Measurements from ENCODE around the gene PINLYP.

PINLYP gene

GRCh38 chr19:43560687-43561086 lies 14.9 kb upstream of the PINLYP start:
- no peak for DNase-seq (ENCODE audit: low read depth)
- TF ChIP-seq CTCF (IDR thresholded peaks at IDR 0.05; ENCODE audit: control insufficient read depth, extremely low read depth, insufficient read depth), result no peak

DNA sequence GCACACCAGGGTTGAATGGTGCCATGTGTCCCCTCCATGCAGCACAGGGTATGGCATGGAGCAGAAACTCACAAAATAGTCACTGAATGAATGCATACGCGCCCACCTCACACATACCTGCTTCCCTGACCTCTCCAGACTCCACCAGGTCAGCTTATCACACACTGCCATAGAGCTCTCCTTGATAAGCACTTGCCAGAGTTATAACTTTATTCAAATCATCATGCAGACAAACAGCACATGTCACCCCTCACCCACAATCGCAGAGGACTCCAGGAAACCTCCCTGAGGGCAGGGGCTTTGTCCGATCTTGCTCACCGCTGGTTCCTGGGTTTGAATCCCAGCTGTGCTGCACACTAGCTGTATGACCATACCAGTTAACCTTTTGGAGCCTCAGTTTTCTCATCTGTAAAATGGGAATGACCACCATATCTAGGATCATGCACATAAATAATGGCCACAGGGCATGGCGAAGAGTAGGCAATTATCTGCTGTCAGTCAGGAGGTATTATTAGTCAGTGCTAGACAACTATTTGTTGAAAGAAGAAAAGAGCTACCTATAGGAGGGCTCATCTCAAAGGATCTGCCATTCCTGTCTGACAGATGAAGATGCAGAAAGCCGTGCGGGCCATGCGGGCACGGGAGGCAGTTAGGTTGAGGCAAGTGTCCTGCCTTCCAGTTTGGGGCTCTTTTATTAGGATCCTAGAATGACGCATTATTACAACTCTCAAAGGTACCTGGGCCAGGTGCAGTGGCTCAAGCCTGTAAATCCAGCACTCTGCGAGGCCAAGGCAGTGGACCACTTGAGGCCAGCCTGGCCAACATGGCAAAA lies 14.2 kb upstream of the PINLYP start:
- TF ChIP-seq CTCF (IDR thresholded peaks at IDR 0.05; ENCODE audit: control insufficient read depth, extremely low read depth, insufficient read depth), result no peak
- DNase-seq (ENCODE audit: low read depth), result no peak
- H3K4me3 ChIP-seq (ENCODE audit: low read depth, low read length), result no peak overlapping the region

More at GRCh38 chr19:43560687-43561086, 14.9 kb upstream of the PINLYP start:
- H3K4me3 ChIP-seq (ENCODE audit: low read depth, low read length), result no peak overlapping the region

DNA sequence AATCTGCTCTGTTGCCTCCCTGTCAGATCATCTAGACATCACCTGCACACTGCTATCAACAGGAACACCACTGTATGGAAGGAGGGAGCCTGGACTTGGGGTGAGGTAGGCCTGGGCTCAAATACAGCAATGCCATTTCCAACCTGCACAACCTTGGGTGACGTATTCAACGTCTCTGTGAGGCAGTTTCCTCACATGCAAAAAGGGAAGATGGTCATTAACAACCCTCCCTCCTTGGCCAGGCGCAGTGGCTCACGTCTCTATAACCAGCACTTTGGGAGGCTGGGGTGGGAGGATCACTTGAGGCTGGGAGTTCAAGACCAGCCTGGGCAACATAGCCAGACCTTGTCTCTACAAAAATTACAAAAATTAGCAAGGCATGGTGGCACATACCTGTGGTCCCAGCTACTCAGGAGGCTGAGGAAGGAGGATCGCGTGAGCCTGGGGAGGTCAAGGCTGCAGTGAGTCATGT lies 13.3 kb upstream of the PINLYP start:
- no peak for TF ChIP-seq CTCF (IDR thresholded peaks at IDR 0.05; ENCODE audit: control insufficient read depth, extremely low read depth, insufficient read depth)
- no peak for DNase-seq (ENCODE audit: low read depth)
- H3K4me3 ChIP-seq (ENCODE audit: low read depth, low read length), result no peak overlapping the region

- DNase-seq (ENCODE audit: low read depth), result no peak
- no peak overlapping the region for H3K4me3 ChIP-seq (ENCODE audit: low read depth, low read length)
- TF ChIP-seq CTCF (IDR thresholded peaks at IDR 0.05; ENCODE audit: control insufficient read depth, extremely low read depth, insufficient read depth), result no peak
These were observed 12.8 kb upstream of the PINLYP start for GRCh38 chr19:43562698-43563241.

GRCh38 chr19:43563816-43564457 lies 11.7 kb upstream of the PINLYP start:
- no peak for TF ChIP-seq CTCF (IDR thresholded peaks at IDR 0.05; ENCODE audit: control insufficient read depth, extremely low read depth, insufficient read depth)
- no peak for DNase-seq (ENCODE audit: low read depth)
- H3K4me3 ChIP-seq (ENCODE audit: low read depth, low read length), result no peak overlapping the region

- no peak overlapping the region for H3K4me3 ChIP-seq (ENCODE audit: low read depth, low read length)
- no peak for TF ChIP-seq CTCF (IDR thresholded peaks at IDR 0.05; ENCODE audit: control insufficient read depth, extremely low read depth, insufficient read depth)
- no peak for DNase-seq (ENCODE audit: low read depth)
These were observed 10.8 kb upstream of the PINLYP start for GRCh38 chr19:43564800-43565199.

Measured in LNCaP clone FGC (cell line).